GM12878 (cell line): ENCODE measurements around the gene PITX1.

Experiments
- NFYB ChIP-seq: IDR thresholded peaks from 2 replicates; pipeline ENCODE4 v1.6.1; 2011; ENCODE audit warnings: low read depth, mild to moderate bottlenecking, low read length, improper control_type of control experiment, moderate library complexity; ENCODE audit not compliant: insufficient read depth
- RCOR1 ChIP-seq: conservative IDR thresholded peaks from 2 replicates; pipeline ENCODE4 v1.6.1; 2012; ENCODE audit warnings: low read depth, low read length, improper control_type of control experiment
- RELA ChIP-seq: fragments of 450-650 bp; IDR thresholded peaks from 2 replicates; pipeline ENCODE4 v1.8.0; 2014; ENCODE audit warnings: borderline replicate concordance; ENCODE audit not compliant: partially characterized antibody
- RFX5 ChIP-seq: IDR thresholded peaks from 2 replicates; pipeline ENCODE4 v1.6.1; 2011; ENCODE audit warnings: low read depth, low read length, improper control_type of control experiment
- ZNF217 ChIP-seq: fragments of 450-650 bp; IDR thresholded peaks from 2 replicates; pipeline ENCODE4 v1.6.1; 2017; ENCODE audit warnings: antibody characterized with exemption, mild to moderate bottlenecking
- TF ChIP-seq, protein P1 (sequence below): fragments of 450-650 bp; IDR thresholded peaks from 2 replicates; pipeline ENCODE4 v1.6.1; 2017; ENCODE audit warnings: mild to moderate bottlenecking

GRCh38 chr5:134995850-134996402 lies 38.1 kb downstream of the PITX1 start:
- TF ChIP-seq RELA, result no peak
- TF ChIP-seq ZNF217, result no peak
- TF ChIP-seq, protein P1, sequence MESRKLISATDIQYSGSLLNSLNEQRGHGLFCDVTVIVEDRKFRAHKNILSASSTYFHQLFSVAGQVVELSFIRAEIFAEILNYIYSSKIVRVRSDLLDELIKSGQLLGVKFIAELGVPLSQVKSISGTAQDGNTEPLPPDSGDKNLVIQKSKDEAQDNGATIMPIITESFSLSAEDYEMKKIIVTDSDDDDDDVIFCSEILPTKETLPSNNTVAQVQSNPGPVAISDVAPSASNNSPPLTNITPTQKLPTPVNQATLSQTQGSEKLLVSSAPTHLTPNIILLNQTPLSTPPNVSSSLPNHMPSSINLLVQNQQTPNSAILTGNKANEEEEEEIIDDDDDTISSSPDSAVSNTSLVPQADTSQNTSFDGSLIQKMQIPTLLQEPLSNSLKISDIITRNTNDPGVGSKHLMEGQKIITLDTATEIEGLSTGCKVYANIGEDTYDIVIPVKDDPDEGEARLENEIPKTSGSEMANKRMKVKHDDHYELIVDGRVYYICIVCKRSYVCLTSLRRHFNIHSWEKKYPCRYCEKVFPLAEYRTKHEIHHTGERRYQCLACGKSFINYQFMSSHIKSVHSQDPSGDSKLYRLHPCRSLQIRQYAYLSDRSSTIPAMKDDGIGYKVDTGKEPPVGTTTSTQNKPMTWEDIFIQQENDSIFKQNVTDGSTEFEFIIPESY, result no peak
- TF ChIP-seq RFX5, result no peak
- TF ChIP-seq RCOR1, result no peak
- TF ChIP-seq NFYB, result no peak
